ENCODE data around the gene ABHD12. TPM values are rescaled to one million over a fixed set of nuclear protein-coding genes. Genes with fewer than 3 reads are reported as not detected.
A peak's percentile ranks its signal among the peaks of the same experiment; 100 is the strongest.
"Not testable (repeated sequence)": the region's sequence is repeated elsewhere in the genome, so short reads cannot be mapped to it uniquely, and the experiment has no call there.

The ABHD12 gene
- polyA plus RNA-seq, 3 donors from 2014 or later, result 41.8 to 77.8 (median 49.2) TPM

- Mint-ChIP-seq H3K4me3 (no peak overlapping the region), H3K27me3 (ENCODE audit: low read depth in 3 of 3) (peaks cover 0 to 5% (median 0%) of the 10 kb centered on the region in 3 donors), H3K4me1 (peaks cover 37 to 60% of the 10 kb centered on the region in 2 donors), H3K9me3 (peaks cover 0 to 2% (median 0%) of the 10 kb centered on the region in 6 donors), H3K36me3 (peaks cover 0 to 4% (median 4%) of the 10 kb centered on the region in 3 donors), H3K27ac (peak overlapping the region in 5 of 6 donors; percentile 57 to 96 (median 80))
- no peak for DNase-seq
These were observed 71.2 kb downstream of the ABHD12 start for GRCh38 chr20:25319241-25320034.

GRCh38 chr20:25318471-25319240 lies 72.0 kb downstream of the ABHD12 start:
- H3K4me3 Mint-ChIP-seq, result no peak overlapping the region
- peaks cover 0 to 5% (median 2%) of the 10 kb centered on the region in 3 donors for H3K27me3 Mint-ChIP-seq (ENCODE audit: low read depth in 3 of 3)
- H3K4me1 Mint-ChIP-seq, result peaks cover 35 to 55% of the 10 kb centered on the region in 2 donors
- peak overlapping the region in 1 of 6 donors; percentile 30 for H3K27ac Mint-ChIP-seq
- H3K36me3 Mint-ChIP-seq, result peaks cover 0 to 4% (median 4%) of the 10 kb centered on the region in 3 donors
- DNase-seq, result no peak
- H3K9me3 Mint-ChIP-seq, result peaks cover 0 to 2% (median 0%) of the 10 kb centered on the region in 6 donors

- peaks cover 29 to 45% of the 10 kb centered on the region in 2 donors for H3K4me1 Mint-ChIP-seq
- peaks cover 0 to 5% (median 2%) of the 10 kb centered on the region in 3 donors for H3K27me3 Mint-ChIP-seq (ENCODE audit: low read depth in 3 of 3)
- DNase-seq, result no peak
- peak overlapping the region in 2 of 6 donors; percentile 34 to 36 for H3K27ac Mint-ChIP-seq
- no peak overlapping the region for H3K4me3 Mint-ChIP-seq
- H3K9me3 Mint-ChIP-seq, result peaks cover 0 to 2% (median 0%) of the 10 kb centered on the region in 6 donors
- peaks cover 0 to 4% (median 4%) of the 10 kb centered on the region in 3 donors for H3K36me3 Mint-ChIP-seq
These were observed 73.1 kb downstream of the ABHD12 start for GRCh38 chr20:25317351-25318075.

- peaks cover 0 to 4% (median 4%) of the 10 kb centered on the region in 3 donors for H3K36me3 Mint-ChIP-seq
- H3K4me3 Mint-ChIP-seq, result no peak overlapping the region
- DNase-seq, result no peak
- peaks cover 25 to 38% of the 10 kb centered on the region in 2 donors for H3K4me1 Mint-ChIP-seq
- peaks cover 0 to 5% (median 2%) of the 10 kb centered on the region in 3 donors for H3K27me3 Mint-ChIP-seq (ENCODE audit: low read depth in 3 of 3)
- H3K27ac Mint-ChIP-seq, result peak overlapping the region in 1 of 6 donors; percentile 36
- peaks cover 0 to 2% (median 0%) of the 10 kb centered on the region in 6 donors for H3K9me3 Mint-ChIP-seq
These were observed 74.0 kb downstream of the ABHD12 start for GRCh38 chr20:25316506-25317190.

GRCh38 chr20:25315418-25316210 lies 75.0 kb downstream of the ABHD12 start:
- Mint-ChIP-seq H3K27me3 (ENCODE audit: low read depth in 3 of 3) (peaks cover 0 to 4% (median 2%) of the 10 kb centered on the region in 3 donors), H3K9me3 (peaks cover 0 to 2% (median 0%) of the 10 kb centered on the region in 6 donors), H3K4me1 (peaks cover 23 to 37% of the 10 kb centered on the region in 2 donors), H3K27ac (peak overlapping the region in 3 of 6 donors; percentile 62 to 75 (median 68)), H3K36me3 (peaks cover 0 to 6% (median 4%) of the 10 kb centered on the region in 3 donors), H3K4me3 (no peak overlapping the region)
- no peak for DNase-seq

- Mint-ChIP-seq H3K9me3 (peaks cover 0 to 2% (median 0%) of the 10 kb centered on the region in 6 donors), H3K4me3 (no peak overlapping the region), H3K4me1 (peaks cover 20 to 36% of the 10 kb centered on the region in 2 donors), H3K27ac (peak overlapping the region in 2 of 6 donors; percentile 62 to 75), H3K27me3 (ENCODE audit: low read depth in 3 of 3) (peaks cover 0 to 7% (median 2%) of the 10 kb centered on the region in 3 donors), H3K36me3 (peaks cover 0 to 8% (median 4%) of the 10 kb centered on the region in 3 donors)
- no peak for DNase-seq
These were observed 75.9 kb downstream of the ABHD12 start for GRCh38 chr20:25314497-25315417.

GRCh38 chr20:25313593-25313992 lies 77.0 kb downstream of the ABHD12 start:
- peak overlapping the region in 2 of 5 donors; percentile 55 to 60 for H3K4me3 Mint-ChIP-seq
- peaks cover under 1 to 7% (median 2%) of the 10 kb centered on the region in 3 donors for H3K27me3 Mint-ChIP-seq (ENCODE audit: low read depth in 3 of 3)
- DNase-seq, result peak in 1 of 3 donors; percentile 13
- H3K36me3 Mint-ChIP-seq, result peaks cover 0 to 8% (median 4%) of the 10 kb centered on the region in 3 donors
- H3K4me1 Mint-ChIP-seq, result peaks cover 20 to 31% of the 10 kb centered on the region in 2 donors
- peak overlapping the region in 4 of 6 donors; percentile 49 to 79 (median 71) for H3K27ac Mint-ChIP-seq
- H3K9me3 Mint-ChIP-seq, result peaks cover 0 to 2% (median 0%) of the 10 kb centered on the region in 6 donors

GRCh38 chr20:25312716-25313115 lies 77.9 kb downstream of the ABHD12 start:
- H3K36me3 Mint-ChIP-seq; H3K27ac Mint-ChIP-seq; DNase-seq; H3K4me3 Mint-ChIP-seq; H3K9me3 Mint-ChIP-seq; H3K27me3 Mint-ChIP-seq (ENCODE audit: low read depth in 3 of 3): not testable (repeated sequence)
- peaks cover 20 to 31% of the 10 kb centered on the region in 2 donors for H3K4me1 Mint-ChIP-seq

GRCh38 chr20:25310921-25311728 lies 79.5 kb downstream of the ABHD12 start:
- DNase-seq, result no peak
- H3K4me3 Mint-ChIP-seq, result peak overlapping the region; percentile 68 to 87 (median 79)
- peaks cover 2 to 3% (median 3%) of the 10 kb centered on the region in 3 donors for H3K27me3 Mint-ChIP-seq (ENCODE audit: low read depth in 3 of 3)
- no peaks in the 10 kb centered on the region for H3K9me3 Mint-ChIP-seq
- peaks cover 20 to 31% of the 10 kb centered on the region in 2 donors for H3K4me1 Mint-ChIP-seq
- H3K36me3 Mint-ChIP-seq, result peaks cover 4 to 13% (median 10%) of the 10 kb centered on the region in 3 donors
- peak overlapping the region; percentile 79 to 94 (median 90) for H3K27ac Mint-ChIP-seq

GRCh38 chr20:25310268-25310920 lies 80.2 kb downstream of the ABHD12 start:
- H3K4me3 Mint-ChIP-seq, result peak overlapping the region; percentile 68 to 87 (median 79)
- H3K27ac Mint-ChIP-seq, result peak overlapping the region; percentile 79 to 94 (median 90)
- peaks cover 4 to 10% (median 10%) of the 10 kb centered on the region in 3 donors for H3K36me3 Mint-ChIP-seq
- peaks cover 20 to 26% of the 10 kb centered on the region in 2 donors for H3K4me1 Mint-ChIP-seq
- DNase-seq, result peak; percentile 27 to 37 (median 36)
- no peaks in the 10 kb centered on the region for H3K9me3 Mint-ChIP-seq
- H3K27me3 Mint-ChIP-seq (ENCODE audit: low read depth in 3 of 3), result peaks cover 2 to 3% (median 3%) of the 10 kb centered on the region in 3 donors
